ENCODE results near the gene MYRIP. TPM values are rescaled to one million over a fixed set of nuclear protein-coding genes. Genes with fewer than 3 reads are reported as not detected.
A peak's percentile ranks its signal among the peaks of the same experiment; 100 is the strongest.
"Not testable (repeated sequence)": the region's sequence is repeated elsewhere in the genome, so short reads cannot be mapped to it uniquely, and the experiment has no call there.

MYRIP gene
- total RNA-seq, 2 donors from 2014 or later: 4.8 to 9.3 TPM

GRCh38 chr3:39810647-39811161, 1.3 kb downstream of the MYRIP start:
- Histone ChIP-seq H3K4me1 (replicated peaks) (peaks cover 4% of the 10 kb centered on the region), H3K9me3 (no peaks in the 10 kb centered on the region), H3K27me3 (replicated peaks; ENCODE audit: insufficient read depth) (no peaks in the 10 kb centered on the region), H3K4me3 (peak overlapping the region; percentile 47 to 51), H3K27ac (no peak overlapping the region), H3K36me3 (no peaks in the 10 kb centered on the region)
- intact Hi-C loops (cut with DNase I): loop anchor here (10.0 kb wide), 1 partner anchor 364 kb away; no protein-coding TSS in a partner anchor
- WGBS: 30% methylated on average over 16 of the region's 16 CpGs
- DNase-seq (ENCODE audit: low spot score): no peak
- no peak for TF ChIP-seq POLR2A (IDR thresholded peaks at IDR 0.05)
- no peak for TF ChIP-seq POLR2AphosphoS5 (IDR thresholded peaks at IDR 0.05)
- no peak for TF ChIP-seq CTCF (IDR thresholded peaks at IDR 0.05)

- H3K36me3 ChIP-seq: no peaks in the 10 kb centered on the region
- TF ChIP-seq POLR2AphosphoS5 (IDR thresholded peaks at IDR 0.05): no peak
- peaks cover 4% of the 10 kb centered on the region for H3K4me1 ChIP-seq (replicated peaks)
- WGBS: 91% methylated on average over 9 of the region's 9 CpGs
- no peak overlapping the region for H3K4me3 ChIP-seq
- no peaks in the 10 kb centered on the region for H3K27me3 ChIP-seq (replicated peaks; ENCODE audit: insufficient read depth)
- H3K9me3 ChIP-seq: no peaks in the 10 kb centered on the region
- DNase-seq (ENCODE audit: low spot score): no peak
- intact Hi-C loops (cut with DNase I): loop anchor here (10.0 kb wide), 1 partner anchor 363 kb away; no protein-coding TSS in a partner anchor
- no peak overlapping the region for H3K27ac ChIP-seq
Observed at GRCh38 chr3:39811561-39811960, 2.2 kb downstream of the MYRIP start.

GRCh38 chr3:39812537-39812936, 3.1 kb downstream of the MYRIP start:
- TF ChIP-seq POLR2A (IDR thresholded peaks at IDR 0.05): no peak
- TF ChIP-seq CTCF (IDR thresholded peaks at IDR 0.05): peak in 1 of 4 experiments; percentile 37
- 82% methylated on average over 2 of the region's 2 CpGs for WGBS
- Histone ChIP-seq H3K4me1 (replicated peaks) (peaks cover 4% of the 10 kb centered on the region), H3K4me3 (no peak overlapping the region), H3K27ac (no peak overlapping the region), H3K9me3 (no peaks in the 10 kb centered on the region), H3K27me3 (replicated peaks; ENCODE audit: insufficient read depth) (no peaks in the 10 kb centered on the region), H3K36me3 (no peaks in the 10 kb centered on the region)
- intact Hi-C loops (cut with DNase I): loop anchor here (10.0 kb wide), 1 partner anchor 362 kb away; no protein-coding TSS in a partner anchor
- DNase-seq (ENCODE audit: low spot score): no peak

GRCh38 chr3:39814007-39814406, 4.6 kb downstream of the MYRIP start:
- intact Hi-C loops (cut with DNase I): loop anchor here (10.0 kb wide), 1 partner anchor 361 kb away; no protein-coding TSS in a partner anchor
- peaks cover 4% of the 10 kb centered on the region for H3K4me1 ChIP-seq (replicated peaks)
- no peaks in the 10 kb centered on the region for H3K9me3 ChIP-seq
- H3K36me3 ChIP-seq: no peaks in the 10 kb centered on the region
- H3K27me3 ChIP-seq (replicated peaks; ENCODE audit: insufficient read depth): no peaks in the 10 kb centered on the region
- DNase-seq (ENCODE audit: low spot score): no peak
- TF ChIP-seq CTCF (IDR thresholded peaks at IDR 0.05) (no peak), POLR2AphosphoS5 (IDR thresholded peaks at IDR 0.05) (no peak), POLR2A (IDR thresholded peaks at IDR 0.05) (no peak)
- no peak overlapping the region for H3K27ac ChIP-seq
- no peak overlapping the region for H3K4me3 ChIP-seq

GRCh38 chr3:39819899-39820298, 10.5 kb downstream of the MYRIP start:
- Histone ChIP-seq H3K36me3 (no peaks in the 10 kb centered on the region), H3K9me3 (no peaks in the 10 kb centered on the region), H3K4me1 (replicated peaks) (no peaks in the 10 kb centered on the region), H3K4me3 (no peak overlapping the region), H3K27me3 (replicated peaks; ENCODE audit: insufficient read depth) (no peaks in the 10 kb centered on the region), H3K27ac (no peak overlapping the region)
- no peak for DNase-seq (ENCODE audit: low spot score)
- TF ChIP-seq POLR2A (IDR thresholded peaks at IDR 0.05) (no peak), POLR2AphosphoS5 (IDR thresholded peaks at IDR 0.05) (no peak), CTCF (IDR thresholded peaks at IDR 0.05) (no peak)
- intact Hi-C loops (cut with DNase I): loop anchor here (10.0 kb wide), 1 partner anchor 355 kb away; no protein-coding TSS in a partner anchor
- 10% methylated on average over 3 of the region's 3 CpGs for WGBS

GRCh38 chr3:39833764-39834163, 24.4 kb downstream of the MYRIP start:
- intact Hi-C loops (cut with DNase I); H3K9me3 ChIP-seq; H3K4me3 ChIP-seq; H3K27ac ChIP-seq; DNase-seq (ENCODE audit: low spot score); H3K4me1 ChIP-seq (replicated peaks); H3K36me3 ChIP-seq; H3K27me3 ChIP-seq (replicated peaks; ENCODE audit: insufficient read depth): not testable (repeated sequence)
- 93% methylated on average over 4 of the region's 4 CpGs for WGBS
